ENCODE data around the gene VILL.
"Not testable (repeated sequence)": the region's sequence is repeated elsewhere in the genome, so short reads cannot be mapped to it uniquely, and the experiment has no call there.

VILL gene

DNA sequence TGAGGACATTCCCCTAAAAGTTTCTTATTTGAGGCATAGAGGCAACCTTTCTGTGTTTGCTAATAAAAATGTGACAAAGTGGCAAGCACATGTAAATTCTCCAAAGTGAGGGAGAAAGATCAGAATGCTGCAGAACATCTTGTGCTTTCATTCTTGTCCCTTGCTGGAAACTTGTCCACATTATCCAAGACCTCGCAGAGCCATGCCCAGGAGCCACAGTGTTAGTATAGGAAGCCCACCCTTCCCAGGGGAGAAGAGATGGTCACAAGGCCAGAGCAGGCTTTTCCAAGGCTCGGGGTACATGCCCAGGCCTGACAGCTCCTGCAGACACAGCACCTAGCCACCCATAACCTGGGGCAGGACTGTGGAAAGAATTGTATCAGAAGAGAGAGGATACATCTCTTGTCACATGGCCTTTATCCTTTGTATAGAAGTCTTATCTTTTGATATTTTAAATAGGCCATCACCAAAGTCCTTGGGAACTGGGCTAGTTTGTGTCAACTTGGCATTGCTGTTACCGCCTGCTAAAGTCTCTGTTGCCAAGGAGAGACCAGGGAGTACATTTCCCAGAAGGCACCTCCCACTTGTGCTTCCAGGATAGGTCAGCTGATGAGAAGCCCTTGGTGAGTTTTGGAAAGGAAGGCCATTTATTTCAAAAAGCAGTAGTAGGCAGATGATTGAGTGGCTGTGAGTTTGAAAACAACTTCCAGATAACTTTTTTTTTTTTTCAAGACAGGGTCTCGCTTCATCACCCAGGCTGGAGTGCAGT lies 59.0 kb downstream of the VILL start:
- ATAC-seq (ENCODE audit: insufficient read depth, low read depth), result no peak

DNA sequence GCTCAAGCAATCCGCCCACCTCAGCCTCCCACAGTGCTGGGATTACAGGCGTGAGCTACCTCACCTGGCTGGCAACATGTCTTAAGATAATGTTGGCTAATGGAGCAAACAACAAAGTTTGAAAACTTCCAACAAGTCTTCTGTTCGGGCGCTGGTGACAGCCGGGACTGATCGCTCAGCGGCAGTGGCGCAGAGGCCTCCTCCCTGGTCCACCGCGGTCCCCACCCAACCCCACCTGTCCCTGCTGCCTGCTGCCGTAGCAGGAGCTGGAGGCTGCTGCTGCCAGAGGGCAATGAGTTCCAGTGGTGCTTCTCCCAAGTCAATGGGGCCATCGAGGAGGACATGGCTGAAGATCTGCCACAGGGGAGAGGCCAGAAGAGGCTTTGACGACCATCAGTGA lies 60.5 kb downstream of the VILL start:
- Histone ChIP-seq H3K4me1 (ENCODE audit: insufficient read depth, low read length) (no peaks in the 10 kb centered on the region), H3K9ac (ENCODE audit: low read depth, low read length) (no peak overlapping the region), H3K27ac (ENCODE audit: low read length) (no peak overlapping the region), H4K20me1 (ENCODE audit: insufficient read depth, low read length) (no peaks in the 10 kb centered on the region), H3K4me3 (ENCODE audit: low read depth in 1 of 2, low read length in 2 of 2) (no peak overlapping the region), H3K27me3 (ENCODE audit: insufficient read depth, low read length, poor library complexity) (peaks cover 4% of the 10 kb centered on the region), H2AFZ (ENCODE audit: low read depth, low read length) (no peak overlapping the region), H3K36me3 (ENCODE audit: insufficient read depth, low read length) (no peaks in the 10 kb centered on the region), H3K4me2 (ENCODE audit: insufficient read depth, low read length) (no peak overlapping the region), H3K9me3 (ENCODE audit: insufficient read depth, low read length, severe bottlenecking) (no peaks in the 10 kb centered on the region), H3K79me2 (ENCODE audit: insufficient read depth, low read length) (no peaks in the 10 kb centered on the region)
- no peak for ATAC-seq (ENCODE audit: insufficient read depth, low read depth)
- no peak for DNase-seq
- TF ChIP-seq, protein P1, sequence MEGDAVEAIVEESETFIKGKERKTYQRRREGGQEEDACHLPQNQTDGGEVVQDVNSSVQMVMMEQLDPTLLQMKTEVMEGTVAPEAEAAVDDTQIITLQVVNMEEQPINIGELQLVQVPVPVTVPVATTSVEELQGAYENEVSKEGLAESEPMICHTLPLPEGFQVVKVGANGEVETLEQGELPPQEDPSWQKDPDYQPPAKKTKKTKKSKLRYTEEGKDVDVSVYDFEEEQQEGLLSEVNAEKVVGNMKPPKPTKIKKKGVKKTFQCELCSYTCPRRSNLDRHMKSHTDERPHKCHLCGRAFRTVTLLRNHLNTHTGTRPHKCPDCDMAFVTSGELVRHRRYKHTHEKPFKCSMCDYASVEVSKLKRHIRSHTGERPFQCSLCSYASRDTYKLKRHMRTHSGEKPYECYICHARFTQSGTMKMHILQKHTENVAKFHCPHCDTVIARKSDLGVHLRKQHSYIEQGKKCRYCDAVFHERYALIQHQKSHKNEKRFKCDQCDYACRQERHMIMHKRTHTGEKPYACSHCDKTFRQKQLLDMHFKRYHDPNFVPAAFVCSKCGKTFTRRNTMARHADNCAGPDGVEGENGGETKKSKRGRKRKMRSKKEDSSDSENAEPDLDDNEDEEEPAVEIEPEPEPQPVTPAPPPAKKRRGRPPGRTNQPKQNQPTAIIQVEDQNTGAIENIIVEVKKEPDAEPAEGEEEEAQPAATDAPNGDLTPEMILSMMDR (IDR thresholded peaks at IDR 0.05; ENCODE audit: borderline replicate concordance, extremely low read depth, low read length, poor library complexity, severe bottlenecking), result no peak
- TF ChIP-seq EZH2 (IDR thresholded peaks at IDR 0.05; ENCODE audit: borderline replicate concordance, low read depth, low read length, severe bottlenecking), result no peak

More for the DNA sequence above, 59.0 kb downstream of the VILL start:
- Histone ChIP-seq H3K79me2 (ENCODE audit: insufficient read depth, low read length) (no peaks in the 10 kb centered on the region), H3K27ac (ENCODE audit: low read length) (no peak overlapping the region), H4K20me1 (ENCODE audit: insufficient read depth, low read length) (no peaks in the 10 kb centered on the region), H3K9ac (ENCODE audit: low read depth, low read length) (no peak overlapping the region), H3K4me1 (ENCODE audit: insufficient read depth, low read length) (no peaks in the 10 kb centered on the region), H3K4me3 (ENCODE audit: low read depth in 1 of 2, low read length in 2 of 2) (no peak overlapping the region), H3K27me3 (ENCODE audit: insufficient read depth, low read length, poor library complexity) (no peaks in the 10 kb centered on the region), H3K36me3 (ENCODE audit: insufficient read depth, low read length) (no peaks in the 10 kb centered on the region), H2AFZ (ENCODE audit: low read depth, low read length) (no peak overlapping the region), H3K9me3 (ENCODE audit: insufficient read depth, low read length, severe bottlenecking) (no peaks in the 10 kb centered on the region), H3K4me2 (ENCODE audit: insufficient read depth, low read length) (no peak overlapping the region)
- TF ChIP-seq, protein P1 (IDR thresholded peaks at IDR 0.05; ENCODE audit: borderline replicate concordance, extremely low read depth, low read length, poor library complexity, severe bottlenecking), result no peak
- no peak for TF ChIP-seq EZH2 (IDR thresholded peaks at IDR 0.05; ENCODE audit: borderline replicate concordance, low read depth, low read length, severe bottlenecking)
- no peak for DNase-seq

- not testable (repeated sequence) for H3K27me3 ChIP-seq (ENCODE audit: insufficient read depth, low read length, poor library complexity); H3K4me3 ChIP-seq (ENCODE audit: low read depth in 1 of 2, low read length in 2 of 2); H3K36me3 ChIP-seq (ENCODE audit: insufficient read depth, low read length); H3K4me2 ChIP-seq (ENCODE audit: insufficient read depth, low read length); H3K9ac ChIP-seq (ENCODE audit: low read depth, low read length); H3K4me1 ChIP-seq (ENCODE audit: insufficient read depth, low read length); H4K20me1 ChIP-seq (ENCODE audit: insufficient read depth, low read length); H3K9me3 ChIP-seq (ENCODE audit: insufficient read depth, low read length, severe bottlenecking); H3K27ac ChIP-seq (ENCODE audit: low read length); H2AFZ ChIP-seq (ENCODE audit: low read depth, low read length); H3K79me2 ChIP-seq (ENCODE audit: insufficient read depth, low read length); DNase-seq; ATAC-seq (ENCODE audit: insufficient read depth, low read depth)
These were observed 62.7 kb downstream of the VILL start for GRCh38 chr3:38053286-38053685.

GRCh38 chr3:38053813-38054498 lies 63.4 kb downstream of the VILL start:
- H3K4me3 ChIP-seq (ENCODE audit: low read depth in 1 of 2, low read length in 2 of 2); ATAC-seq (ENCODE audit: insufficient read depth, low read depth); H3K9ac ChIP-seq (ENCODE audit: low read depth, low read length); H3K4me2 ChIP-seq (ENCODE audit: insufficient read depth, low read length); H3K27me3 ChIP-seq (ENCODE audit: insufficient read depth, low read length, poor library complexity); H3K9me3 ChIP-seq (ENCODE audit: insufficient read depth, low read length, severe bottlenecking); H3K4me1 ChIP-seq (ENCODE audit: insufficient read depth, low read length); H3K79me2 ChIP-seq (ENCODE audit: insufficient read depth, low read length); DNase-seq; H3K27ac ChIP-seq (ENCODE audit: low read length); H3K36me3 ChIP-seq (ENCODE audit: insufficient read depth, low read length); H2AFZ ChIP-seq (ENCODE audit: low read depth, low read length); H4K20me1 ChIP-seq (ENCODE audit: insufficient read depth, low read length): not testable (repeated sequence)
